GM10847 (cell line): ENCODE results near the gene NEURL1.

Experiments used
- POLR2A ChIP-seq: IDR thresholded peaks from 2 replicates; pipeline ENCODE4 v1.6.1; 2011; ENCODE audit not compliant: insufficient read length; ENCODE audit errors: extremely low read depth

NEURL1 gene

GRCh38 chr10:103476046-103476768 is 17.3 kb upstream of the NEURL1 start:
- TF ChIP-seq POLR2A: no peak

- no peak for TF ChIP-seq POLR2A
These were observed 14.8 kb upstream of the NEURL1 start for GRCh38 chr10:103478671-103479070.

- TF ChIP-seq POLR2A: no peak
These were observed 14.4 kb upstream of the NEURL1 start, which contains the start of gene CALHM3 for GRCh38 chr10:103479135-103479534. CALHM3 (minus strand) TSS chr10:103479240; CDS start chr10:103479032, 208 bp downstream.

GRCh38 chr10:103480521-103480920 is 13.0 kb upstream of the NEURL1 start:
- no peak for TF ChIP-seq POLR2A

GRCh38 chr10:103481974-103482531 is 11.5 kb upstream of the NEURL1 start:
- TF ChIP-seq POLR2A: no peak

GRCh38 chr10:103487410-103487708 is 6.1 kb upstream of the NEURL1 start:
- no peak for TF ChIP-seq POLR2A

- TF ChIP-seq POLR2A: no peak
These were observed 2.6 kb upstream of the NEURL1 start for GRCh38 chr10:103490986-103491314.

- TF ChIP-seq POLR2A: no peak
These were observed 1.7 kb upstream of the NEURL1 start for GRCh38 chr10:103491729-103492364.

GRCh38 chr10:103492655-103493261 is 747 bp upstream of the NEURL1 start:
- no peak for TF ChIP-seq POLR2A

- no peak for TF ChIP-seq POLR2A
These were observed 692 bp downstream of the NEURL1 start for GRCh38 chr10:103493916-103494877.

GRCh38 chr10:103495321-103495720 is 1.8 kb downstream of the NEURL1 start:
- no peak for TF ChIP-seq POLR2A

- no peak for TF ChIP-seq POLR2A
These were observed 3.8 kb downstream of the NEURL1 start for GRCh38 chr10:103497161-103497915.

GRCh38 chr10:103498936-103499638 is 5.6 kb downstream of the NEURL1 start:
- no peak for TF ChIP-seq POLR2A

- no peak for TF ChIP-seq POLR2A
These were observed 6.4 kb downstream of the NEURL1 start for GRCh38 chr10:103499881-103500280.
